ENCODE measurements around the gene CUBN. TPM values are rescaled to one million over a fixed set of nuclear protein-coding genes. Genes with fewer than 3 reads are reported as not detected.
"Not testable (repeated sequence)": the region's sequence is repeated elsewhere in the genome, so short reads cannot be mapped to it uniquely, and the experiment has no call there.

The CUBN gene
- polyA plus RNA-seq, 1 donor: 73.9 TPM

DNA sequence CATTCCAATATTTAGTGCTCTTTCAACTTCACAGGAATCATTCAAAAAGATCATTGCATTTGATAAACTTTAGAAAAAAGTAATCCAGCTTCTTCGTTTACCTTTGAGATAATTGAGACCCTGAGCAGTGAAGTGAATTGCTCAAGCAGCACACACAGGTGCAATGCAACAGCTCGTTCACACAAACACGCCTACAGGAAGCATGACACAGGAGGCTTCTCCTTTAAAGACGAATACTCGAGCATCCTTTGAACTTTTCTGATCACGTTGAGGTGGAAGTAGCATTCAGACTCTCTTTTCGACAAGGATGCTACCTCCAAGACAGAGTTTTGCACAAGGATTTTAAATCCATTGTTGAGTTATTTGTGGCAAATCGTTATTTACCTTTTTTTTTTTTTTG lies 294.4 kb downstream of the CUBN start:
- 100% methylated on average over 1 of the region's 8 CpGs for WGBS (ENCODE audit: insufficient coverage, low lambda C conversion rate)
- no peak overlapping the region for H3K4me3 ChIP-seq (ENCODE audit: low read length)
- H3K27ac ChIP-seq (ENCODE audit: low read length): no peak overlapping the region
- no peak for DNase-seq
- H3K4me1 ChIP-seq (ENCODE audit: control insufficient read depth, insufficient read depth, low read length): no peaks in the 10 kb centered on the region
- no peaks in the 10 kb centered on the region for H3K9me3 ChIP-seq (ENCODE audit: control insufficient read depth, low read depth, low read length)
- no peaks in the 10 kb centered on the region for H3K27me3 ChIP-seq (ENCODE audit: control insufficient read depth, insufficient read depth, low read length)
- H3K36me3 ChIP-seq (ENCODE audit: control insufficient read depth, insufficient read depth, low read length): peaks cover 5% of the 10 kb centered on the region

DNA sequence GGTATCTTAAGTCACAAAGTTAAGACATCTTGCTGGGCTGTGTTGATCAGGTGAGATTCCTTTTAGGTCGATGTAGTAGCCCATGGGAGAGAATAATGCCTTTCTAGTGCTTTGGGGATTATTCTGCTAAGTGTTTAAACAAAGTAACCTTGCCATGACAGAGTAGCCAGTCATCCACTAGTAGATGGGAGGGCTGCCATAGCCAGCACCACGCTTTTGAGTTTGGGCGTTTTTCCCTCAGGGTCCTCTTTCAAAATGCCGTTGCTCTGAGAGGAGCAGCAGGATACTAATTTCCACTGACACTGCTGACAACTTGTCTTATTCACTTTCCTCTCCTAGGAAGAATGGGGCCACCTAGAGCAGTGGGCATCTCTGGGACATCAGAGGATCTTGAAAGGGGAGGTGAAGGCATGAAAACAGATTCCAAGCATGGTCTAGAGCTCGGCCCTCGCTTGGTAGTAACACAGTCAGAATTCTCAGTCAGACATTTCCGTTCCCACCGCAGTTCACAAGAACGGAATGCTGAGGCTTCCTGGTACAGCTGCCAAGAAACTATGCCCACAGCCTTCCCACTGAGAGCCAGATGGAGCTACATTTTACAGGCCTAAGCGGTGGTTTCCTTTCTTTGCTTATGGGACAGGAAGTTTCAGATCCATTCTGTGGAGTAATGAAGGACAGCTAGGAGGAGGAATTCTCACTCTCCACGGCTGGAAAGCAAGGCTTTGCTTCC lies 297.1 kb downstream of the CUBN start:
- WGBS (ENCODE audit: insufficient coverage, low lambda C conversion rate): no CpG with 5 or more reads among the region's 11 CpGs
- no peak overlapping the region for H3K4me3 ChIP-seq (ENCODE audit: low read length)
- H3K27ac ChIP-seq (ENCODE audit: low read length): peak overlapping the region; percentile 21
- no peak for DNase-seq
- H3K36me3 ChIP-seq (ENCODE audit: control insufficient read depth, insufficient read depth, low read length): peaks cover 7% of the 10 kb centered on the region
- H3K27me3 ChIP-seq (ENCODE audit: control insufficient read depth, insufficient read depth, low read length): no peaks in the 10 kb centered on the region
- H3K4me1 ChIP-seq (ENCODE audit: control insufficient read depth, insufficient read depth, low read length): no peaks in the 10 kb centered on the region
- no peaks in the 10 kb centered on the region for H3K9me3 ChIP-seq (ENCODE audit: control insufficient read depth, low read depth, low read length)

DNA sequence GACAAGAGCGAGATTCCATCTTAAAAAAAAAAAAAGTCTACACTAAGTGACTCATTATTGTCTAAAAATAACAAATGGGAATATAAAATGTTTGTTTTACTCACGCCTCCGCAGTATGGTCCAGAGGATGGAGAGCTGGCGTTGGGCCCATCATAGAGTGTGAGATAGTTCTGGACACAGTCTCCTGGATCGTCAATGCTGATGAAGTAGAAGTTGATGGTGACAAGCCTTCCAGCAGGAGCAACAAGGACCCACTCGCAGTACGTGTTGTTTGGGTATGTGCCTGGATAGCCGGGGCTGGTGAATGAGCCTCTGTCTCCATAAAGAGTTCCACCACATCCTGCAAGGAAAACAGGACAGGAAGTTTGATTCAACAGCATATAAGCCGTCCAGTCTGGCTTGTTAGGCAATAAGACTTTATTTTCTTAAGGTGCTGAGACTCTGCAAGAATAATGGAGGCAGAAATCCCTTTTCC lies 300.9 kb downstream of the CUBN start:
- no peaks in the 10 kb centered on the region for H3K9me3 ChIP-seq (ENCODE audit: control insufficient read depth, low read depth, low read length)
- DNase-seq: no peak
- H3K27me3 ChIP-seq (ENCODE audit: control insufficient read depth, insufficient read depth, low read length): no peaks in the 10 kb centered on the region
- H3K4me1 ChIP-seq (ENCODE audit: control insufficient read depth, insufficient read depth, low read length): no peaks in the 10 kb centered on the region
- no peak overlapping the region for H3K27ac ChIP-seq (ENCODE audit: low read length)
- H3K4me3 ChIP-seq (ENCODE audit: low read length): no peak overlapping the region
- peaks cover 2% of the 10 kb centered on the region for H3K36me3 ChIP-seq (ENCODE audit: control insufficient read depth, insufficient read depth, low read length)
- no CpG with 5 or more reads among the region's 9 CpGs for WGBS (ENCODE audit: insufficient coverage, low lambda C conversion rate)

DNA sequence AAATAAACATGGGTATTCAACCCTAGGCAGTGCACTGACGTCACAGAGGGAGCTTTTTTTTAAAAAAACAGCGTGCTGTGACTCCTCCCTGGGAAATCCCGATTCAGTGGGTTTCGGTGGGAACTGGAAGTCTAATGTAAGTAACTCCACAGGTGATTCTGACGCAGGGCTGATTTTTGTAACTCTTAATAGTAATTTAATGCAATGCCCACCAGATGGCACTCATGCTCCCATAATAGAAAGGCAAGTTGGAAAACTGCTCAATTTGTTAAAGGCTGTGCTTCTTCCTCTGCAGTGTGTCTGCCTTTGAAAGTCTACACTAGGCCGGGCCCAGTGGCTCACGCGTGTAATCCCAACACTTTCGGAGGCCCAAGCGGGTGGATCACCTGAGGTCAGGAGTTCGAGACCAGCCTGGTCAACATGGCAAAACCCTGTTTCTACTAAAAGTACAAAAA lies 301.5 kb downstream of the CUBN start:
- Histone ChIP-seq H3K27ac (ENCODE audit: low read length) (no peak overlapping the region), H3K27me3 (ENCODE audit: control insufficient read depth, insufficient read depth, low read length) (no peaks in the 10 kb centered on the region), H3K9me3 (ENCODE audit: control insufficient read depth, low read depth, low read length) (no peaks in the 10 kb centered on the region), H3K36me3 (ENCODE audit: control insufficient read depth, insufficient read depth, low read length) (peaks cover 4% of the 10 kb centered on the region), H3K4me1 (ENCODE audit: control insufficient read depth, insufficient read depth, low read length) (no peaks in the 10 kb centered on the region), H3K4me3 (ENCODE audit: low read length) (no peak overlapping the region)
- peak; percentile 48 to 66 for DNase-seq
- no CpG with 5 or more reads among the region's 11 CpGs for WGBS (ENCODE audit: insufficient coverage, low lambda C conversion rate)

DNA sequence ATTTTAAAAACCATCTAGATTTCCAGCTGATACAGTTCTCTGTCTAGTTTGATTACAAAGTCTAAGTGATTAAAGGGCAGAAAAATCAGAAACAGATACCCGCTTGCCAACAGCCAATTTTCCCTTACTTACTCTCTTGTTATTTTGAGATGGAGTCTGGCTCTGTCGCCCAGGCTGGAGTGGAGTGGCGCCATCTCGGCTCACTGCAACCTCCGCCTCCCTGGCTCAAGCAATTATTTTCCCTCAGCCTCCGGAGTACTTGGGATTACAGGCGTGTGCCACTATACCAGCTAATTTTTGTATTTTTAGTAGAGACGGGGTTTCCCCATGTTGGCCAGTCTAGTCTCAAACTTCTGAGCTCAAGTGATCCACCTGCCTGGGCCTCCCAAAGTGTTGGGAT lies 302.1 kb downstream of the CUBN start:
- H3K27ac ChIP-seq (ENCODE audit: low read length); H3K27me3 ChIP-seq (ENCODE audit: control insufficient read depth, insufficient read depth, low read length); H3K36me3 ChIP-seq (ENCODE audit: control insufficient read depth, insufficient read depth, low read length); H3K4me3 ChIP-seq (ENCODE audit: low read length); H3K9me3 ChIP-seq (ENCODE audit: control insufficient read depth, low read depth, low read length); H3K4me1 ChIP-seq (ENCODE audit: control insufficient read depth, insufficient read depth, low read length); DNase-seq: not testable (repeated sequence)
- no CpG with 5 or more reads among the region's 8 CpGs for WGBS (ENCODE audit: insufficient coverage, low lambda C conversion rate)

DNA sequence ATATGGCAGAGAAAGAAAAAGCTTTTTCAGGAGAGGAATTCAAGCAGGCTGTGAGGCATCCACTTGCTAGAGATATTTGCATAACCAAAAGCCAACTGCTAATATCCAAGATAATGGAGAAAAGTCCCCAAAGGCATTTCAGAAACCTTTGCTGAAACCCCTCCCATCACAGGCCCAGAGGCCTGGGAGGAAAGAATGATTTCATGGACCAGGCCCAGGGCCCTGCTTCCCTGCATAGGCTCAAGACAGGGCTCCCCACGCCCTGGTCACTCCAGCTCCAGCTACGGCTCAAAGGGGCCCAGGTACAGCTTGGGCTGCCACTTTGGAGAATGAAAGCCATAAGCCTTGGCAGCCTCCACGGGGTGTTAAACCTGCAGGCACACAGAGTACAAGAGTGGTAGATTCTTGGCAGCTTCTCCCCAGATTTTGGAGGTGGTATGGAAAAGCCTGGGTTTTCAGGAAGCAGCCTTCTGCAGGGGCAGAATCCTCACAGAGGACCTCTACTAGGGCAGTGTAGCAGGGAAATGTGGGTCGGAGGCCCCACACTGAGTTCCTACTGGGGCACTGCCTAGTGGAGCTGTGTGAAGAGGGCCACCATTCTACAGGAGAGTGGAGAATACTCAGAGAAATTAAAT lies 306.8 kb downstream of the CUBN start:
- no CpG with 5 or more reads among the region's 4 CpGs for WGBS (ENCODE audit: insufficient coverage, low lambda C conversion rate)
- no peak for DNase-seq
- H3K27me3 ChIP-seq (ENCODE audit: control insufficient read depth, insufficient read depth, low read length): peaks cover 4% of the 10 kb centered on the region
- H3K4me1 ChIP-seq (ENCODE audit: control insufficient read depth, insufficient read depth, low read length): no peaks in the 10 kb centered on the region
- H3K4me3 ChIP-seq (ENCODE audit: low read length): no peak overlapping the region
- peaks cover 6% of the 10 kb centered on the region for H3K36me3 ChIP-seq (ENCODE audit: control insufficient read depth, insufficient read depth, low read length)
- no peak overlapping the region for H3K27ac ChIP-seq (ENCODE audit: low read length)
- peaks cover 4% of the 10 kb centered on the region for H3K9me3 ChIP-seq (ENCODE audit: control insufficient read depth, low read depth, low read length)

DNA sequence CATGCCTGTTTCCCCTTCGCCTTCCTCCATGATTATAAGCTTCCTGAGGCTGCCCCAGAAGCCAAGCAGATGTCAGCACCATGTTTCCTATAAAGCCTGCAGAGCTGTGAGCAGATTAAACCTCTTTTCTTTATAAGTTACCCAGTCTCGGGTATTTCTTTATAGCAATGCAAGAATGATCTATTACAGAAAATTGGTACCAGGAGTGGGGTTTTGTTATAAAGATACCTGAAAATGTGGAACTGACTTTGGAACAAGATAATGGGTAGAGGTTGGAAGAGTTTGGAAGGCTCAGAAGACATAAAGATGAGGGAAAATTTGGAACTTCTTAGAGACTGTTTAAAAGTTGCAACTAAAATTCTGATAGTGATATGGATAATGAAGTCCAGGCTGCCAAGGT lies 307.6 kb downstream of the CUBN start:
- Histone ChIP-seq H3K4me1 (ENCODE audit: control insufficient read depth, insufficient read depth, low read length) (no peaks in the 10 kb centered on the region), H3K4me3 (ENCODE audit: low read length) (no peak overlapping the region), H3K36me3 (ENCODE audit: control insufficient read depth, insufficient read depth, low read length) (peaks cover 6% of the 10 kb centered on the region), H3K27ac (ENCODE audit: low read length) (no peak overlapping the region), H3K27me3 (ENCODE audit: control insufficient read depth, insufficient read depth, low read length) (peaks cover 4% of the 10 kb centered on the region), H3K9me3 (ENCODE audit: control insufficient read depth, low read depth, low read length) (peaks cover 4% of the 10 kb centered on the region)
- WGBS (ENCODE audit: insufficient coverage, low lambda C conversion rate): 100% methylated on average over 1 of the region's 2 CpGs
- no peak for DNase-seq

DNA sequence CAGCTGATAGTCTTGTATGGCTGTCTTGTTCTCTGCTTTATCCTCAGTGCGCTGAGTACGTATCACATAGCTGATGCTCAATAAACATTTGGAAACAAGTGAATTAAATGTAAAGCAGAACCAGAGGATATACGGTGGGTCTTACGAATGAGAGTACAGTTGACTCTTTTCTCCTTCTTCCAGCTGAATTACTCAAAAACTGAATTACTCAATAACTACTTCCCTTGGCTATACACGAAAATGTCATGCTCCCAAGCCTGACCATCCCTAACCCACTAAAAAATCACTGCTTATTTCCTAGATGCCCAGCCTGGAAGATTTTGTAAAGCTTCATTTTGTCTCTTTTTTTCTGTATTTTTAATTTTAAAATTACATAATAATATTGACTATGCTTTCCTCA lies 309.2 kb downstream of the CUBN start:
- Histone ChIP-seq H3K4me1 (ENCODE audit: control insufficient read depth, insufficient read depth, low read length) (peaks cover 3% of the 10 kb centered on the region), H3K27me3 (ENCODE audit: control insufficient read depth, insufficient read depth, low read length) (peaks cover 4% of the 10 kb centered on the region), H3K36me3 (ENCODE audit: control insufficient read depth, insufficient read depth, low read length) (peaks cover 6% of the 10 kb centered on the region), H3K4me3 (ENCODE audit: low read length) (no peak overlapping the region), H3K27ac (ENCODE audit: low read length) (no peak overlapping the region), H3K9me3 (ENCODE audit: control insufficient read depth, low read depth, low read length) (peaks cover 4% of the 10 kb centered on the region)
- 82% methylated on average over 4 of the region's 5 CpGs for WGBS (ENCODE audit: insufficient coverage, low lambda C conversion rate)
- no peak for DNase-seq

DNA sequence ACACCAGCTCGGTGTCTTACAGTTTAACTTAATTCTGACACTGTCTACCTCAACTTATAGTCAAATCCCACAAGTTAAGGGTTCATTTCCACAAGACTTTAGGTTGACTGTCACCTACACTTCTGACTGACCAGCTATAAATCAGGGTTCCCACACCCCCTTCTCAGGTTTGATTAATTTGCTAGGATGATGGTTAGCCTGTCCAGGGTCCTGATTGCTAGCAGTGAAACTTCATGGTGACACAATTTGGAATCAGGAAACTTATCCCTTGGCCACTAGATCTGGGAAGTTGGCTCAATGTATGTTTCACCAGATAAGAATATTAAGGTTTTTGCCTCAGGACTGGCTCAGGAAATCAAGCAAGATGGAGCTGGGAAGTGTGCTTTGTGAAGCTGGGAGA lies 309.6 kb downstream of the CUBN start:
- H3K27ac ChIP-seq (ENCODE audit: low read length): no peak overlapping the region
- no peak overlapping the region for H3K4me3 ChIP-seq (ENCODE audit: low read length)
- peaks cover 6% of the 10 kb centered on the region for H3K36me3 ChIP-seq (ENCODE audit: control insufficient read depth, insufficient read depth, low read length)
- H3K27me3 ChIP-seq (ENCODE audit: control insufficient read depth, insufficient read depth, low read length): peaks cover 4% of the 10 kb centered on the region
- WGBS (ENCODE audit: insufficient coverage, low lambda C conversion rate): no CpG with 5 or more reads among the region's 1 CpG
- H3K9me3 ChIP-seq (ENCODE audit: control insufficient read depth, low read depth, low read length): peaks cover 4% of the 10 kb centered on the region
- DNase-seq: no peak
- peaks cover 3% of the 10 kb centered on the region for H3K4me1 ChIP-seq (ENCODE audit: control insufficient read depth, insufficient read depth, low read length)

DNA sequence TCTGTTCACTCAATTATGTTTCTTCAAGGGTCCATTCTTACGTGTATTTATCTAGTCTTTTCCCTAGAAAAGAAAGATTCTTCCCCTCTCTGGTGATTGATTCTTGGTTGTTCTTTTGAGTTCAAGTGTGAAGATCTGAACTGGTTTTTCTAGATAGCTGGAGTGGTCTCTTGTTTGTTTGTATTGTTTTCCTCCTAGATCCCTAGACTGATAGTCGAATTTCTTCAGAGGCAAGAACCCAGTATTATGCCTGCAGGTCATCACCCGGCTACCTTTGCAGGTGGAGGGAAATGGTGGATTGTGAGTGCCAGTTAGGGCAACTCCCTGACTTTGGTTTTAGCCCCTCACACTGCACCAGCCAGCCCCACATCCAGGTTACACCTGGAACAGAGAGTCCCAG lies 310.2 kb downstream of the CUBN start:
- H3K4me3 ChIP-seq (ENCODE audit: low read length): no peak overlapping the region
- WGBS (ENCODE audit: insufficient coverage, low lambda C conversion rate): no CpG with 5 or more reads among the region's 3 CpGs
- H3K36me3 ChIP-seq (ENCODE audit: control insufficient read depth, insufficient read depth, low read length): peaks cover 6% of the 10 kb centered on the region
- no peak overlapping the region for H3K27ac ChIP-seq (ENCODE audit: low read length)
- H3K9me3 ChIP-seq (ENCODE audit: control insufficient read depth, low read depth, low read length): peaks cover 4% of the 10 kb centered on the region
- H3K4me1 ChIP-seq (ENCODE audit: control insufficient read depth, insufficient read depth, low read length): peaks cover 3% of the 10 kb centered on the region
- DNase-seq: no peak
- peaks cover 4% of the 10 kb centered on the region for H3K27me3 ChIP-seq (ENCODE audit: control insufficient read depth, insufficient read depth, low read length)

All from large intestine (tissue), 3 donors.